Hepatocyte (in vitro differentiated cells): ENCODE results near the gene CDK16. TPM values are rescaled to one million over a fixed set of nuclear protein-coding genes. Genes with fewer than 3 reads are reported as not detected.

ENCODE experiments used
- DNase-seq: peaks from one replicate; pipeline ENCODE4 v3.0.0-alpha.2; 2016; ENCODE audit warnings: low spot score
- H2AFZ ChIP-seq: fragments of 200-600 bp; sonication (generic); 2 replicates; pipeline ENCODE4 v1.6.0; 2016; ENCODE audit warnings: antibody characterized with exemption, mild to moderate bottlenecking
- H3K27ac ChIP-seq: fragments of 200-600 bp; sonication (generic); 2 replicates; pipeline ENCODE4 v1.5.1; 2016; ENCODE audit warnings: mild to moderate bottlenecking
- H3K27me3 ChIP-seq: fragments of 200-600 bp; sonication (generic); 2 replicates; pipeline ENCODE4 v1.6.1; 2016
- H3K36me3 ChIP-seq: fragments of 200-600 bp; sonication (generic); replicated peaks from 2 replicates; pipeline ENCODE4 v1.5.1; 2016; ENCODE audit warnings: low read depth; ENCODE audit not compliant: insufficient read depth
- H3K4me1 ChIP-seq: fragments of 200-600 bp; sonication (generic); 2 replicates; pipeline ENCODE4 v1.5.1; 2016; ENCODE audit warnings: mild to moderate bottlenecking, moderate library complexity; ENCODE audit not compliant: insufficient read depth
- H3K4me2 ChIP-seq: fragments of 200-600 bp; sonication (generic); 2 replicates; pipeline ENCODE4 v1.6.0; 2016
- H3K4me3 ChIP-seq: fragments of 200-600 bp; sonication (generic); 2 replicates; pipeline ENCODE4 v1.5.1; 2016; ENCODE audit warnings: mild to moderate bottlenecking
- H3K79me2 ChIP-seq: fragments of 200-600 bp; sonication (generic); 2 replicates; pipeline ENCODE4 v1.6.0; 2017; ENCODE audit warnings: mild to moderate bottlenecking
- H3K9me2 ChIP-seq: fragments of 200-600 bp; sonication (generic); replicated peaks from 2 replicates; pipeline ENCODE4 v1.6.0; 2017; ENCODE audit warnings: mild to moderate bottlenecking; ENCODE audit not compliant: insufficient read depth
- H3K9me3 ChIP-seq: fragments of 200-600 bp; sonication (generic); 2 replicates; pipeline ENCODE4 v1.5.1; 2016; ENCODE audit warnings: low read depth, mild to moderate bottlenecking
- H4K20me1 ChIP-seq: fragments of 200-600 bp; sonication (generic); 2 replicates; pipeline ENCODE4 v1.6.0; 2016; ENCODE audit warnings: mild to moderate bottlenecking; ENCODE audit not compliant: insufficient read depth, poor library complexity, severe bottlenecking
- CTCF ChIP-seq: fragments of 200-600 bp; sonication (generic); IDR thresholded peaks from 2 replicates; pipeline ENCODE4 v1.5.1; 2016; ENCODE audit warnings: antibody characterized with exemption, mild to moderate bottlenecking; ENCODE audit not compliant: poor library complexity
- EZH2 ChIP-seq: fragments of 200-600 bp; sonication (generic); IDR thresholded peaks from 2 replicates; pipeline ENCODE4 v1.6.1; 2016; ENCODE audit warnings: antibody characterized with exemption, mild to moderate bottlenecking, borderline replicate concordance
- EZH2phosphoT487 ChIP-seq: fragments of 200-600 bp; sonication (generic); IDR thresholded peaks from one replicate; pipeline ENCODE4 v1.6.1; 2018; ENCODE audit warnings: antibody characterized with exemption, mild to moderate bottlenecking, low read depth, moderate library complexity; ENCODE audit not compliant: unreplicated experiment, severe bottlenecking
- WGBS: methylation state at CpG from one replicate; pipeline ENCODE4 v1.1.6; 2016; ENCODE audit warnings: low lambda C conversion rate; ENCODE audit errors: missing lambda C conversion rate; 5-methylcytosine and 5-hydroxymethylcytosine counted together
- polyA plus RNA-seq: library from polyadenylated mRNA; unstranded; fragments of >200 nt; fragmentation: Nextera tagmentation; extraction: Ambion mirVana; gene quantifications from 2 replicates; pipeline ENCODE4 v1.2.1, GENCODE V29; 2016
- total RNA-seq: library from RNA; depleted of rRNA; stranded (reverse); fragments of >200 nt; gene quantifications from 2 replicates; pipeline ENCODE4 v1.2.3, GENCODE V29; 2014

Gene CDK16
- total and polyA plus RNA-seq, 2 experiments from 2014 or later, result 130 to 190 TPM

- Histone ChIP-seq H3K27me3 (no peaks in the 10 kb centered on the region), H4K20me1 (peaks cover 22% of the 10 kb centered on the region), H3K36me3 (no peaks in the 10 kb centered on the region), H3K79me2 (peaks cover 37% of the 10 kb centered on the region), H3K9me3 (no peaks in the 10 kb centered on the region), H3K9me2 (no peaks in the 10 kb centered on the region), H3K4me2 (peak overlapping the region; percentile 86), H3K27ac (no peak overlapping the region), H2AFZ (peak overlapping the region; percentile 80), H3K4me3 (peak overlapping the region; percentile 41), H3K4me1 (peaks cover 31% of the 10 kb centered on the region)
- WGBS, result 54% methylated on average over 16 of the region's 16 CpGs
- TF ChIP-seq EZH2 (no peak), EZH2phosphoT487 (no peak), CTCF (no peak)
- DNase-seq, result no peak
Observed at GRCh38 chrX:47191806-47192401, 26.6 kb upstream of the CDK16 start.

GRCh38 chrX:47193475-47194193 lies 24.8 kb upstream of the CDK16 start, which contains the start of gene UBA1:
Gene UBA1 (plus strand): TSS chrX:47193829. CDS start chrX:47198803, 4,974 bp downstream.
- Histone ChIP-seq H3K9me2 (no peaks in the 10 kb centered on the region), H3K4me1 (peaks cover 49% of the 10 kb centered on the region), H3K27me3 (no peaks in the 10 kb centered on the region), H2AFZ (peak within 1 kb of the TSS; percentile 54), H3K36me3 (no peaks in the 10 kb centered on the region), H4K20me1 (peaks cover 39% of the 10 kb centered on the region), H3K79me2 (peaks cover 54% of the 10 kb centered on the region), H3K4me3 (peak within 1 kb of the TSS; percentile 49), H3K4me2 (peak within 1 kb of the TSS; percentile 95), H3K27ac (peak within 1 kb of the TSS; percentile 98), H3K9me3 (no peaks in the 10 kb centered on the region)
- DNase-seq, result peak; percentile 99
- WGBS, result 2% methylated on average over 37 of the region's 50 CpGs
- TF ChIP-seq CTCF, result peak; percentile 94
- no peak for TF ChIP-seq EZH2phosphoT487
- TF ChIP-seq EZH2, result no peak

- Histone ChIP-seq H3K9me2 (no peaks in the 10 kb centered on the region), H3K79me2 (peaks cover 61% of the 10 kb centered on the region), H3K36me3 (no peaks in the 10 kb centered on the region), H3K27me3 (no peaks in the 10 kb centered on the region), H3K27ac (peak overlapping the region; percentile 98), H3K4me3 (peak overlapping the region; percentile 49), H2AFZ (peak overlapping the region; percentile 54), H3K4me1 (peaks cover 49% of the 10 kb centered on the region), H4K20me1 (peaks cover 45% of the 10 kb centered on the region), H3K4me2 (peak overlapping the region; percentile 95), H3K9me3 (no peaks in the 10 kb centered on the region)
- DNase-seq, result no peak
- TF ChIP-seq EZH2phosphoT487 (no peak), EZH2 (no peak), CTCF (no peak)
- WGBS, result 3% methylated on average over 14 of the region's 14 CpGs
Observed at GRCh38 chrX:47194194-47194787, 24.2 kb upstream of the CDK16 start.
